ENCODE data around the gene SMOC2. TPM values are rescaled to one million over a fixed set of nuclear protein-coding genes. Genes with fewer than 3 reads are reported as not detected.

Gene SMOC2
- total RNA-seq, 1 donor from 2014 or later = 102 TPM

- Histone ChIP-seq H3K27ac (peak overlapping the region; percentile 56 to 74), H3K4me1 (peaks cover 0 to 10% of the 10 kb centered on the region in 2 donors), H3K9me3 (no peaks in the 10 kb centered on the region), H3K27me3 (no peaks in the 10 kb centered on the region), H3K4me3 (peak overlapping the region; percentile 30 to 55), H3K36me3 (peaks cover 19 to 39% of the 10 kb centered on the region in 2 donors)
- no peak for DNase-seq (ENCODE audit: low spot score in 2 of 2)
- no peak for TF ChIP-seq CTCF (IDR thresholded peaks at IDR 0.05)
- intact Hi-C loops (cut with DNase I) = no loop called here
Measured at GRCh38 chr6:168601111-168601510, 160.1 kb downstream of the SMOC2 start.

- H3K4me3 ChIP-seq = peak overlapping the region; percentile 30 to 55
- H3K27me3 ChIP-seq = no peaks in the 10 kb centered on the region
- DNase-seq (ENCODE audit: low spot score in 2 of 2) = no peak
- TF ChIP-seq CTCF (IDR thresholded peaks at IDR 0.05) = no peak
- intact Hi-C loops (cut with DNase I) = no loop called here
- peaks cover 19 to 35% of the 10 kb centered on the region in 2 donors for H3K36me3 ChIP-seq
- peaks cover 0 to 10% of the 10 kb centered on the region in 2 donors for H3K4me1 ChIP-seq
- H3K9me3 ChIP-seq = no peaks in the 10 kb centered on the region
- peak overlapping the region; percentile 56 to 74 for H3K27ac ChIP-seq
Measured at GRCh38 chr6:168601546-168601945, 160.6 kb downstream of the SMOC2 start.

GRCh38 chr6:168602576-168602975, 161.6 kb downstream of the SMOC2 start:
- intact Hi-C loops (cut with DNase I) = no loop called here
- peaks cover 0 to 10% of the 10 kb centered on the region in 2 donors for H3K4me1 ChIP-seq
- no peak for DNase-seq (ENCODE audit: low spot score in 2 of 2)
- H3K9me3 ChIP-seq = no peaks in the 10 kb centered on the region
- peaks cover 19 to 35% of the 10 kb centered on the region in 2 donors for H3K36me3 ChIP-seq
- no peak overlapping the region for H3K27ac ChIP-seq
- H3K4me3 ChIP-seq = no peak overlapping the region
- TF ChIP-seq CTCF (IDR thresholded peaks at IDR 0.05) = no peak
- H3K27me3 ChIP-seq = no peaks in the 10 kb centered on the region

- DNase-seq (ENCODE audit: low spot score in 2 of 2) = no peak
- no peak for TF ChIP-seq CTCF (IDR thresholded peaks at IDR 0.05)
- Histone ChIP-seq H3K36me3 (peaks cover 19 to 30% of the 10 kb centered on the region in 2 donors), H3K27me3 (no peaks in the 10 kb centered on the region), H3K27ac (no peak overlapping the region), H3K4me1 (peaks cover 0 to 10% of the 10 kb centered on the region in 2 donors), H3K4me3 (no peak overlapping the region), H3K9me3 (no peaks in the 10 kb centered on the region)
- intact Hi-C loops (cut with DNase I) = no loop called here
Measured at GRCh38 chr6:168603234-168603633, 162.2 kb downstream of the SMOC2 start.

- DNase-seq (ENCODE audit: low spot score in 2 of 2) = no peak
- intact Hi-C loops (cut with DNase I) = loop anchor here (5.0 kb wide), 1 partner anchor 219 kb away; no protein-coding TSS in a partner anchor
- Histone ChIP-seq H3K27me3 (no peaks in the 10 kb centered on the region), H3K4me3 (no peak overlapping the region), H3K4me1 (peaks cover 0 to 4% of the 10 kb centered on the region in 2 donors), H3K27ac (no peak overlapping the region), H3K36me3 (peaks cover 9 to 19% of the 10 kb centered on the region in 2 donors), H3K9me3 (no peaks in the 10 kb centered on the region)
- no peak for TF ChIP-seq CTCF (IDR thresholded peaks at IDR 0.05)
Measured at GRCh38 chr6:168605964-168606363, 165.0 kb downstream of the SMOC2 start.

GRCh38 chr6:168606722-168607121, 165.7 kb downstream of the SMOC2 start:
- Histone ChIP-seq H3K9me3 (no peaks in the 10 kb centered on the region), H3K4me1 (no peaks in the 10 kb centered on the region), H3K36me3 (peaks cover 9 to 19% of the 10 kb centered on the region in 2 donors), H3K27me3 (no peaks in the 10 kb centered on the region), H3K27ac (peak overlapping the region in 1 of 2 donors; percentile 1), H3K4me3 (no peak overlapping the region)
- no peak for DNase-seq (ENCODE audit: low spot score in 2 of 2)
- no peak for TF ChIP-seq CTCF (IDR thresholded peaks at IDR 0.05)
- intact Hi-C loops (cut with DNase I) = loop anchor here (5.0 kb wide), 1 partner anchor 219 kb away; no protein-coding TSS in a partner anchor

All from ascending aorta (tissue), 2 donors.